Lung (tissue), 12 donors: Measurements from ENCODE around the gene FAM83C. TPM values are rescaled to one million over a fixed set of nuclear protein-coding genes. Genes with fewer than 3 reads are reported as not detected.

Experiments used
- ATAC-seq: fragments of 200-7000 bp; cut with Tn5 transposase; one replicate; pipeline ENCODE4 v1.9.1; 2020; ENCODE audit warnings: moderate number of reproducible peaks; ENCODE audit not compliant: insufficient read depth, low FRiP score
- DNase-seq, 3 donors: peaks; one replicate each; pipeline ENCODE4 v3.0.0-alpha.2; 2013 to 2017
- H3K27ac ChIP-seq, 2 donors: one replicate each; pipeline ENCODE4 v1.5.1; 2013; ENCODE audit warnings: mild to moderate bottlenecking in 2 of 2, moderate library complexity in 2 of 2, control low read depth in 1 of 2, inconsistent platforms in 1 of 2, low read depth in 1 of 2, low read length in 1 of 2
- H3K27me3 ChIP-seq, 3 donors: one replicate each; pipeline ENCODE4 v1.5.1; 2013; ENCODE audit warnings: low read length in 2 of 3; ENCODE audit not compliant: control insufficient read depth in 3 of 3, insufficient read depth in 3 of 3
- H3K36me3 ChIP-seq, 4 donors: one replicate each; pipeline ENCODE4 v1.5.1; 2013; ENCODE audit warnings: low read length in 4 of 4, mild to moderate bottlenecking in 1 of 4, moderate library complexity in 1 of 4; ENCODE audit not compliant: control insufficient read depth in 4 of 4, insufficient read depth in 4 of 4
- H3K4me1 ChIP-seq, 5 donors: one replicate each; pipeline ENCODE4 v1.5.1; 2013; ENCODE audit warnings: low read length in 5 of 5, mild to moderate bottlenecking in 2 of 5, moderate library complexity in 1 of 5; ENCODE audit not compliant: control insufficient read depth in 5 of 5, insufficient read depth in 5 of 5
- H3K4me3 ChIP-seq: one replicate; pipeline ENCODE4 v1.5.1; 2013; ENCODE audit warnings: mild to moderate bottlenecking, control low read depth, moderate library complexity
- H3K9ac ChIP-seq, 2 donors: one replicate each; pipeline ENCODE4 v1.5.1; 2013; ENCODE audit warnings: low read length in 2 of 2, control low read depth in 1 of 2; ENCODE audit not compliant: insufficient read depth in 1 of 2
- H3K9me3 ChIP-seq, 4 donors: one replicate each; pipeline ENCODE4 v1.5.1; 2013; ENCODE audit warnings: low read length in 3 of 4, mild to moderate bottlenecking in 1 of 4, moderate library complexity in 1 of 4; ENCODE audit not compliant: control insufficient read depth in 4 of 4, insufficient read depth in 3 of 4
- WGBS, 2 donors: extraction: QIAGEN DNeasy Blood & Tissue Kit; methylation state at CpG; one replicate each; pipeline ENCODE4 v1.1.7; 2013; 5-methylcytosine and 5-hydroxymethylcytosine counted together
- polyA plus RNA-seq, 2 donors: library from polyadenylated mRNA; stranded (reverse); fragments of 200-250 nt; gene quantifications; one replicate each; pipeline ENCODE4 v1.2.1, GENCODE V29; 2013
- total RNA-seq, 2 donors: library from RNA; depleted of rRNA in 1 of 2; stranded (reverse); fragments of >200 nt in 1 of 2; gene quantifications; one replicate each; pipeline ENCODE4 v1.2.1, GENCODE V29; 2014 to 2021
- TF ChIP-seq, protein P1 (sequence below): IDR thresholded peaks from 2 replicates; pipeline ENCODE4 v1.5.1; 2012; ENCODE audit warnings: mild to moderate bottlenecking; ENCODE audit errors: control extremely low read depth, extremely low read depth
- donor health status: control.
- donor health status: control.
- donor health status: Bipolar disorder and iron deficiency.
- donor health status: healthy.
- donor health status: DM: yes; HTN: yes; CAD: no.

Gene FAM83C
- total and polyA plus RNA-seq, 4 donors, result not detected

DNA sequence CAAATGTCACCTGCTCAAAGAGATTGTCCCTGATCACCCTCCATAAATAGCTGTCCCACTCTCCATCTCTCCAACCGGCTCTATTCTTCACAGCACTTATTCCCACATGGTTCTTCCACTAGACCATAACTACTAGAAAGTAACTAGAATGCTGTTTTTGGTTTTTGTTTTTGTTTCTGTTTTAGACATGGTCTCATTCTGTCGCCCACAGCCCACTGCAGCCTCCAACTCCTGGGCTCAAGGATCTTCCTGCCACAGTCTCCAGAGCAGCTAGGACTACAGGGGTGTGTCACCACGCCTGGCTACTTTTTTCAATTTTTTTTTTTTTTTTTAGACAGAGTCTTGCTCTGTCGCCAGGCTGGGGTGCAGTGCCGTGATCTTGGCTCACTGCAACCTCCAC is 53.5 kb downstream of the FAM83C start:
- no peaks in the 10 kb centered on the region for H3K27me3 ChIP-seq
- no peak for DNase-seq
- H3K9ac ChIP-seq, result no peak overlapping the region
- ATAC-seq, result no peak
- H3K4me3 ChIP-seq, result no peak overlapping the region
- H3K4me1 ChIP-seq, result peaks cover 0 to 4% (median 0%) of the 10 kb centered on the region in 5 donors
- no peak overlapping the region for H3K27ac ChIP-seq
- TF ChIP-seq, protein P1, sequence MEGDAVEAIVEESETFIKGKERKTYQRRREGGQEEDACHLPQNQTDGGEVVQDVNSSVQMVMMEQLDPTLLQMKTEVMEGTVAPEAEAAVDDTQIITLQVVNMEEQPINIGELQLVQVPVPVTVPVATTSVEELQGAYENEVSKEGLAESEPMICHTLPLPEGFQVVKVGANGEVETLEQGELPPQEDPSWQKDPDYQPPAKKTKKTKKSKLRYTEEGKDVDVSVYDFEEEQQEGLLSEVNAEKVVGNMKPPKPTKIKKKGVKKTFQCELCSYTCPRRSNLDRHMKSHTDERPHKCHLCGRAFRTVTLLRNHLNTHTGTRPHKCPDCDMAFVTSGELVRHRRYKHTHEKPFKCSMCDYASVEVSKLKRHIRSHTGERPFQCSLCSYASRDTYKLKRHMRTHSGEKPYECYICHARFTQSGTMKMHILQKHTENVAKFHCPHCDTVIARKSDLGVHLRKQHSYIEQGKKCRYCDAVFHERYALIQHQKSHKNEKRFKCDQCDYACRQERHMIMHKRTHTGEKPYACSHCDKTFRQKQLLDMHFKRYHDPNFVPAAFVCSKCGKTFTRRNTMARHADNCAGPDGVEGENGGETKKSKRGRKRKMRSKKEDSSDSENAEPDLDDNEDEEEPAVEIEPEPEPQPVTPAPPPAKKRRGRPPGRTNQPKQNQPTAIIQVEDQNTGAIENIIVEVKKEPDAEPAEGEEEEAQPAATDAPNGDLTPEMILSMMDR, result no peak
- peaks cover 0 to 3% (median under 1%) of the 10 kb centered on the region in 4 donors for H3K9me3 ChIP-seq
- peaks cover 0 to 3% (median 0%) of the 10 kb centered on the region in 4 donors for H3K36me3 ChIP-seq
- 54 to 80% methylated on average over 5 of the region's 5 CpGs for WGBS, 2 donors

- WGBS, 2 donors, result 39 to 73% methylated on average over 4 of the region's 4 CpGs
- Histone ChIP-seq H3K9me3 (peaks cover 0 to 3% (median under 1%) of the 10 kb centered on the region in 4 donors), H3K27me3 (no peaks in the 10 kb centered on the region), H3K36me3 (peaks cover 0 to 3% (median 0%) of the 10 kb centered on the region in 4 donors), H3K9ac (no peak overlapping the region), H3K27ac (no peak overlapping the region), H3K4me3 (no peak overlapping the region), H3K4me1 (peaks cover 0 to 4% (median 0%) of the 10 kb centered on the region in 5 donors)
- ATAC-seq (no peak), DNase-seq (no peak)
- TF ChIP-seq, protein P1, result no peak
Observed at GRCh38 chr20:35238170-35238569, 54.1 kb downstream of the FAM83C start.

DNA sequence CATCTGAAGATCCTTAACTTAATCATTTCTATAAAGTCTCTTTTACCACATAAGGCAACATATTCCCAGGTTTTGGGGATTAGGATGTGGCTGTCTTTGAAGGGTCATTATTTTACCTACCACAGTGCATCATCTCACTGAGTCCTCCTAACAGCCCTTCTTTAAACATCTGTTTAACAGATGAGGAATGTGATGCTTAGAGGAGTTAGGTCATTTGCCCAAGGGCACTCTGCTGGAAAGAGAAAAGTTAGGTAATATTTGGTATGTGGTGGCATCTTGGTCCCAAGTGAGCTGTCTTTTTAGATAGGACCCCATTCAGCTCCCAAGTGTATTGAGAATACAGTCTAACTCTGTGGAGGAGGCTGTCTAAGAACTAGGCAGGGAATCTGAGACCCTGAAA is 54.7 kb downstream of the FAM83C start:
- no peak for ATAC-seq

More for the DNA sequence above, 54.7 kb downstream of the FAM83C start:
- Histone ChIP-seq H3K9ac (no peak overlapping the region), H3K9me3 (peaks cover 0 to 3% (median under 1%) of the 10 kb centered on the region in 4 donors), H3K27me3 (no peaks in the 10 kb centered on the region), H3K36me3 (peaks cover 0 to 3% (median 0%) of the 10 kb centered on the region in 4 donors), H3K4me1 (peaks cover 0 to 4% (median 0%) of the 10 kb centered on the region in 5 donors), H3K27ac (no peak overlapping the region), H3K4me3 (no peak overlapping the region)
- TF ChIP-seq, protein P1, result no peak
- DNase-seq, result no peak
